ENCODE data around the gene CYP27B1. TPM values are rescaled to one million over a fixed set of nuclear protein-coding genes. Genes with fewer than 3 reads are reported as not detected.

CYP27B1 gene, protein sequence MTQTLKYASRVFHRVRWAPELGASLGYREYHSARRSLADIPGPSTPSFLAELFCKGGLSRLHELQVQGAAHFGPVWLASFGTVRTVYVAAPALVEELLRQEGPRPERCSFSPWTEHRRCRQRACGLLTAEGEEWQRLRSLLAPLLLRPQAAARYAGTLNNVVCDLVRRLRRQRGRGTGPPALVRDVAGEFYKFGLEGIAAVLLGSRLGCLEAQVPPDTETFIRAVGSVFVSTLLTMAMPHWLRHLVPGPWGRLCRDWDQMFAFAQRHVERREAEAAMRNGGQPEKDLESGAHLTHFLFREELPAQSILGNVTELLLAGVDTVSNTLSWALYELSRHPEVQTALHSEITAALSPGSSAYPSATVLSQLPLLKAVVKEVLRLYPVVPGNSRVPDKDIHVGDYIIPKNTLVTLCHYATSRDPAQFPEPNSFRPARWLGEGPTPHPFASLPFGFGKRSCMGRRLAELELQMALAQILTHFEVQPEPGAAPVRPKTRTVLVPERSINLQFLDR
- total RNA-seq = 1 to 10 TPM in 1 of 2 experiments, under 1 TPM in 1; 0.64 to 1.4 TPM
- polyA plus RNA-seq = under 1 TPM; 0.55 to 0.93 TPM

- ChIA-PET CTCF (ENCODE audit: partially characterized antibody) (interaction anchor here (0.6 to 4.8 kb wide), 11 partner anchors 7 to 139 kb away, joined by 3 to 36 read pairs (median 4); no protein-coding TSS in a partner anchor), POLR2A (ENCODE audit: partially characterized antibody) (interaction anchor here (0.6 to 4.3 kb wide), 9 partner anchors 9 to 131 kb away, joined by 3 to 45 read pairs (median 4); partner anchors contain the start of genes CDK4, TSFM and TSPAN31)
- H3K36me3 ChIP-seq (ENCODE audit: insufficient read depth, low read length) = no peaks in the 10 kb centered on the region
- H3K27ac ChIP-seq (ENCODE audit: low read depth, low read length) = no peak within 1 kb of the TSS
- H3K4me1 ChIP-seq (ENCODE audit: insufficient read depth, low read length) = peaks cover 43% of the 10 kb centered on the region
- Mint-ChIP-seq H3K36me3 (peaks cover 11 to 15% of the 10 kb centered on the region in 2 donors), H3K27me3 (peaks cover 6 to 15% of the 10 kb centered on the region in 2 donors), H3K4me1 (peaks cover 14 to 49% (median 31%) of the 10 kb centered on the region in 4 donors), H3K27ac (peak within 1 kb of the TSS in 5 of 7 donors; percentile 54 to 78 (median 64)), H3K4me3 (peak within 1 kb of the TSS; percentile 85 to 94 (median 88)), H3K9me3 (peaks cover 0 to 2% (median 0%) of the 10 kb centered on the region in 8 donors)
- H3K27me3 ChIP-seq (ENCODE audit: insufficient read depth, low read length) = peaks cover 19% of the 10 kb centered on the region
- no peaks in the 10 kb centered on the region for H3K9me3 ChIP-seq (ENCODE audit: control insufficient read depth in 1 of 2, low read length in 2 of 2)
- peak within 1 kb of the TSS; percentile 37 to 60 for H3K4me3 ChIP-seq (ENCODE audit: low read length in 2 of 2)
- intact Hi-C loops (cut with micrococcal nuclease) = no loop called here
- no peak for DNase-seq
Measured at GRCh38 chr12:57766464-57767304, at the start of gene CYP27B1. TSS of gene CYP27B1 (minus strand) at chr12:57767078. CDS start at chr12:57767041, 37 bp downstream.

- H3K9me3 ChIP-seq (ENCODE audit: control insufficient read depth in 1 of 2, low read length in 2 of 2) = no peaks in the 10 kb centered on the region
- Mint-ChIP-seq H3K9me3 (peaks cover 0 to 2% (median 0%) of the 10 kb centered on the region in 8 donors), H3K4me3 (no peak overlapping the region), H3K4me1 (peaks cover 0 to 8% (median 5%) of the 10 kb centered on the region in 4 donors), H3K27ac (peak overlapping the region in 3 of 7 donors; percentile 15 to 72 (median 41)), H3K27me3 (no peaks in the 10 kb centered on the region), H3K36me3 (peaks cover 7 to 22% of the 10 kb centered on the region in 2 donors)
- intact Hi-C loops (cut with micrococcal nuclease) = no loop called here
- no peak for DNase-seq
- POLR2A ChIA-PET (ENCODE audit: partially characterized antibody) = interaction anchor here (0.8 to 3.6 kb wide), 6 partner anchors 13 to 87 kb away, joined by 3 to 17 read pairs (median 5); partner anchors contain the start of gene CTDSP2
- H3K27me3 ChIP-seq (ENCODE audit: insufficient read depth, low read length) = no peaks in the 10 kb centered on the region
- H3K4me3 ChIP-seq (ENCODE audit: low read length in 2 of 2) = no peak overlapping the region
- no peak overlapping the region for H3K27ac ChIP-seq (ENCODE audit: low read depth, low read length)
- peaks cover under 1% of the 10 kb centered on the region for H3K36me3 ChIP-seq (ENCODE audit: insufficient read depth, low read length)
- no peaks in the 10 kb centered on the region for H3K4me1 ChIP-seq (ENCODE audit: insufficient read depth, low read length)
- CTCF ChIA-PET (ENCODE audit: partially characterized antibody) = interaction anchor here (1.1 to 3.9 kb wide), 6 partner anchors 13 to 82 kb away, joined by 3 to 18 read pairs (median 4); no protein-coding TSS in a partner anchor
Measured at GRCh38 chr12:57816001-57816854, 49.4 kb upstream of the CYP27B1 start.

- Histone ChIP-seq H3K4me1 (ENCODE audit: insufficient read depth, low read length) (no peaks in the 10 kb centered on the region), H3K27ac (ENCODE audit: low read depth, low read length) (no peak overlapping the region), H3K9me3 (ENCODE audit: control insufficient read depth in 1 of 2, low read length in 2 of 2) (no peaks in the 10 kb centered on the region), H3K36me3 (ENCODE audit: insufficient read depth, low read length) (no peaks in the 10 kb centered on the region), H3K4me3 (ENCODE audit: low read length in 2 of 2) (no peak overlapping the region), H3K27me3 (ENCODE audit: insufficient read depth, low read length) (no peaks in the 10 kb centered on the region)
- Mint-ChIP-seq H3K9me3 (peaks cover 0 to 2% (median 0%) of the 10 kb centered on the region in 8 donors), H3K4me3 (no peak overlapping the region), H3K4me1 (peaks cover 0 to 8% (median 5%) of the 10 kb centered on the region in 4 donors), H3K27me3 (no peaks in the 10 kb centered on the region), H3K27ac (peak overlapping the region in 1 of 7 donors; percentile 41), H3K36me3 (peaks cover 4 to 20% of the 10 kb centered on the region in 2 donors)
- no peak for DNase-seq
- ChIA-PET POLR2A (ENCODE audit: partially characterized antibody) (interaction anchor here (1.3 to 2.3 kb wide), 3 partner anchors 27 to 88 kb away, joined by 3 to 6 read pairs (median 4); no protein-coding TSS in a partner anchor), CTCF (ENCODE audit: partially characterized antibody) (interaction anchor here (1.4 to 3.9 kb wide), 4 partner anchors 12 to 83 kb away, joined by 3 to 18 read pairs (median 6); no protein-coding TSS in a partner anchor)
- intact Hi-C loops (cut with micrococcal nuclease) = no loop called here
Measured at GRCh38 chr12:57815177-57816000, 48.5 kb upstream of the CYP27B1 start.

GRCh38 chr12:57813971-57814772 lies 47.3 kb upstream of the CYP27B1 start:
- peaks cover 4 to 20% of the 10 kb centered on the region in 2 donors for H3K36me3 Mint-ChIP-seq
- no peaks in the 10 kb centered on the region for H3K27me3 ChIP-seq (ENCODE audit: insufficient read depth, low read length)
- peaks cover 0 to 2% (median 0%) of the 10 kb centered on the region in 8 donors for H3K9me3 Mint-ChIP-seq
- POLR2A ChIA-PET (ENCODE audit: partially characterized antibody) = no interaction called here
- H3K4me1 Mint-ChIP-seq = peaks cover 0 to 8% (median 5%) of the 10 kb centered on the region in 4 donors
- DNase-seq = no peak
- H3K27ac ChIP-seq (ENCODE audit: low read depth, low read length) = no peak overlapping the region
- intact Hi-C loops (cut with micrococcal nuclease) = no loop called here
- H3K4me3 Mint-ChIP-seq = no peak overlapping the region
- H3K27me3 Mint-ChIP-seq = no peaks in the 10 kb centered on the region
- peak overlapping the region in 1 of 7 donors; percentile 48 for H3K27ac Mint-ChIP-seq
- no peak overlapping the region for H3K4me3 ChIP-seq (ENCODE audit: low read length in 2 of 2)
- no peaks in the 10 kb centered on the region for H3K36me3 ChIP-seq (ENCODE audit: insufficient read depth, low read length)
- H3K9me3 ChIP-seq (ENCODE audit: control insufficient read depth in 1 of 2, low read length in 2 of 2) = no peaks in the 10 kb centered on the region
- no peaks in the 10 kb centered on the region for H3K4me1 ChIP-seq (ENCODE audit: insufficient read depth, low read length)
- CTCF ChIA-PET (ENCODE audit: partially characterized antibody) = interaction anchor here (2.1 to 2.2 kb wide), 2 partner anchors 11 to 91 kb away, joined by 7 to 14 read pairs; no protein-coding TSS in a partner anchor

GRCh38 chr12:57813111-57813970 lies 46.5 kb upstream of the CYP27B1 start:
- Histone ChIP-seq H3K4me1 (ENCODE audit: insufficient read depth, low read length) (no peaks in the 10 kb centered on the region), H3K36me3 (ENCODE audit: insufficient read depth, low read length) (no peaks in the 10 kb centered on the region), H3K9me3 (ENCODE audit: control insufficient read depth in 1 of 2, low read length in 2 of 2) (no peaks in the 10 kb centered on the region), H3K27ac (ENCODE audit: low read depth, low read length) (no peak overlapping the region), H3K27me3 (ENCODE audit: insufficient read depth, low read length) (no peaks in the 10 kb centered on the region), H3K4me3 (ENCODE audit: low read length in 2 of 2) (no peak overlapping the region)
- POLR2A ChIA-PET (ENCODE audit: partially characterized antibody) = no interaction called here
- CTCF ChIA-PET (ENCODE audit: partially characterized antibody) = interaction anchor here (2.1 to 2.2 kb wide), 2 partner anchors 10 to 92 kb away, joined by 7 to 14 read pairs; no protein-coding TSS in a partner anchor
- intact Hi-C loops (cut with micrococcal nuclease) = no loop called here
- Mint-ChIP-seq H3K9me3 (peaks cover 0 to 2% (median 0%) of the 10 kb centered on the region in 8 donors), H3K36me3 (peaks cover 4 to 19% of the 10 kb centered on the region in 2 donors), H3K27ac (peak overlapping the region in 1 of 7 donors; percentile 43), H3K27me3 (no peaks in the 10 kb centered on the region), H3K4me1 (peaks cover 0 to 4% (median under 1%) of the 10 kb centered on the region in 4 donors), H3K4me3 (no peak overlapping the region)
- DNase-seq = no peak

Data from CD4-positive, alpha-beta memory T cell (primary cell).